Common myeloid progenitor, CD34-positive (primary cell): ENCODE measurements around the gene FIP1L1.

Source experiments
- CTCF ChIA-PET: fragments of 350-600 bp; sonication (Branson Sonifier 250); formaldehyde crosslinking; loops from one replicate; lab custom pipeline; 2021; ENCODE audit warnings: antibody characterized with exemption; lab: Charles Lee
- POLR2A ChIA-PET: fragments of 350-600 bp; sonication (Branson Sonifier 250); formaldehyde crosslinking; loops from one replicate; lab custom pipeline; 2021; ENCODE audit warnings: antibody characterized with exemption; lab: Charles Lee
- DNase-seq, 3 donors: peaks; one replicate each; pipeline versions ENCODE4 v3.0.0 to v3.0.0-alpha.2; 2013
- H3K27ac ChIP-seq, 2 experiments: 1 replicate in 1 of 2; 2 replicates in 1 of 2; pipeline ENCODE4 v1.7.0; 2013; ENCODE audit warnings: inconsistent platforms in 2 of 2, low read length in 2 of 2, mild to moderate bottlenecking in 2 of 2, low read depth in 1 of 2, moderate library complexity in 1 of 2; ENCODE audit not compliant: severe bottlenecking in 2 of 2, insufficient read depth in 1 of 2, poor library complexity in 1 of 2
- H3K27me3 ChIP-seq, 5 experiments: replicated peaks in 2 of 5; 1 replicate in 3 of 5; 2 replicates in 2 of 5; pipeline versions ENCODE4 v1.6.1 to v1.7.0; 2013; ENCODE audit warnings: low read length in 4 of 5, mild to moderate bottlenecking in 2 of 5, moderate library complexity in 2 of 5, inconsistent platforms in 1 of 5; ENCODE audit not compliant: insufficient read depth in 5 of 5, control insufficient read depth in 4 of 5
- H3K36me3 ChIP-seq, 4 experiments: 1 replicate in 2 of 4; 2 replicates in 2 of 4; pipeline versions ENCODE4 v1.6.1 to v1.7.0; 2013; ENCODE audit warnings: low read length in 3 of 4, control low read depth in 1 of 4, mild to moderate bottlenecking in 1 of 4; ENCODE audit not compliant: control insufficient read depth in 4 of 4, insufficient read depth in 4 of 4
- H3K4me1 ChIP-seq, 4 experiments: 1 replicate in 3 of 4; 2 replicates in 1 of 4; pipeline versions ENCODE4 v1.6.1 to v1.7.1; 2013; ENCODE audit warnings: low read length in 3 of 4, mild to moderate bottlenecking in 3 of 4, control low read depth in 1 of 4, inconsistent platforms in 1 of 4, moderate library complexity in 1 of 4; ENCODE audit not compliant: control insufficient read depth in 4 of 4, insufficient read depth in 4 of 4; ENCODE audit errors: control extremely low read depth in 1 of 4
- H3K4me3 ChIP-seq, 7 experiments: 1 replicate in 4 of 7; 2 replicates in 3 of 7; pipeline versions ENCODE4 v1.5.1 to v1.7.0; 2013; ENCODE audit warnings: mild to moderate bottlenecking in 7 of 7, low read length in 6 of 7, moderate library complexity in 6 of 7, inconsistent platforms in 2 of 7, low read depth in 2 of 7, control low read depth in 1 of 7; ENCODE audit not compliant: insufficient read depth in 4 of 7, control insufficient read depth in 1 of 7; ENCODE audit errors: extremely low read depth in 1 of 7
- H3K9me3 ChIP-seq, 5 experiments: 1 replicate in 4 of 5; 2 replicates in 1 of 5; pipeline versions ENCODE4 v1.6.1 to v1.7.1; 2013; ENCODE audit warnings: low read length in 4 of 5, mild to moderate bottlenecking in 2 of 5, inconsistent platforms in 1 of 5, low read depth in 1 of 5, moderate library complexity in 1 of 5; ENCODE audit not compliant: control insufficient read depth in 4 of 5, insufficient read depth in 2 of 5; ENCODE audit errors: control extremely low read depth in 1 of 5
- WGBS: methylation state at CpG from one replicate; pipeline ENCODE4 v1.1.5; 2013; ENCODE audit not compliant: insufficient coverage; 5-methylcytosine and 5-hydroxymethylcytosine counted together

The FIP1L1 gene

DNA sequence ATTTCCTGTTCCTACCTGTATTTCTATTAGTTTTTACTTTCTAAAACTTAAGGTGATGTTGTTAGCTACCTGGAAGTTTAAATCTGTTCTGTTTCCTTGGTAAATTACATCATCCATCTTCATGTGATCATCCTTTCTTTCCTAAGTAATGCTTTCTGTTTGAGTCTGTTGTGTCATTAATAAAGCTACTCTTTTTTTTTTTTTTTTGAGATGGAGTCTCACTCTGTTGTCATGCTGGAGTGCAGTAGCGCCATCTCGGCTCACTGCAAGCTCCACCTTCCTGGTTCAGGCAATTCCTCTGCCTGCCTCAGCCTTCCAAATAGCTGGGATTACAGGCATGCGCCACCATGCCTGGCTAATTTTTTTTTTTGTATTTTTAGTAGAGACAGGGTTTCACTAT is 73.3 kb downstream of the FIP1L1 start:
- DNase-seq, result no peak
- 100% methylated on average over 1 of the region's 3 CpGs for WGBS
- Histone ChIP-seq H3K27ac (no peak overlapping the region), H3K27me3 (no peaks in the 10 kb centered on the region), H3K36me3 (peaks cover 6 to 32% (median 25%) of the 10 kb centered on the region in 4 experiments), H3K4me1 (no peaks in the 10 kb centered on the region), H3K4me3 (no peak overlapping the region), H3K9me3 (no peaks in the 10 kb centered on the region)
- ChIA-PET POLR2A (no interaction called here), CTCF (interaction anchor here (1.3 kb wide), 1 partner anchor 13 kb away, joined by 3 read pairs; no protein-coding TSS in a partner anchor)

- Histone ChIP-seq H3K9me3 (no peaks in the 10 kb centered on the region), H3K4me1 (no peaks in the 10 kb centered on the region), H3K27ac (no peak overlapping the region), H3K27me3 (no peaks in the 10 kb centered on the region), H3K4me3 (no peak overlapping the region), H3K36me3 (peaks cover 8 to 41% (median 28%) of the 10 kb centered on the region in 4 experiments)
- WGBS, result 94% methylated on average over 2 of the region's 2 CpGs
- CTCF ChIA-PET, result no interaction called here
- no peak for DNase-seq
- POLR2A ChIA-PET, result no interaction called here
Measured at GRCh38 chr4:53453385-53453784, 75.9 kb downstream of the FIP1L1 start.

DNA sequence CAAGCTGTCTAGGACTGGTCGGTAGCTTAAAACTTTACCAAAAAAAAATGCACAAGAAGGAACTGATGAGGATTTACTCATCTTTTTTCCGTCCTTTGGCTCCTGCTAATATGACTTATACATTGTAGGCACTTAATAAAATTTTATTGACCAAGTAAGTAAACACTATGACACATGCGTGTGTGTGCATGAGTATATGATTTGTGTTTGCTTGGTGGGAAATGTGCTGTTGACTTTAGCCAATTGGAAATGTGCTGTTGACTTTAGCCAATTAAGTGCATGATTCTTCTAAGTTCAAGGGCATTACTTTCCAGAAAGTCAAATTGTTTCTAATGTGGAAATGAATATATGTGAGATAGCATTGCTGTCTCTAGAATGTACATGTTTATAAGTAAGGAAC is 78.3 kb downstream of the FIP1L1 start:
- no peak overlapping the region for H3K27ac ChIP-seq
- ChIA-PET CTCF (no interaction called here), POLR2A (no interaction called here)
- WGBS, result 92% methylated on average over 2 of the region's 3 CpGs
- H3K4me3 ChIP-seq, result no peak overlapping the region
- H3K4me1 ChIP-seq, result no peaks in the 10 kb centered on the region
- no peak for DNase-seq
- peaks cover 12 to 59% (median 40%) of the 10 kb centered on the region in 4 experiments for H3K36me3 ChIP-seq
- no peaks in the 10 kb centered on the region for H3K9me3 ChIP-seq
- H3K27me3 ChIP-seq, result no peaks in the 10 kb centered on the region

DNA sequence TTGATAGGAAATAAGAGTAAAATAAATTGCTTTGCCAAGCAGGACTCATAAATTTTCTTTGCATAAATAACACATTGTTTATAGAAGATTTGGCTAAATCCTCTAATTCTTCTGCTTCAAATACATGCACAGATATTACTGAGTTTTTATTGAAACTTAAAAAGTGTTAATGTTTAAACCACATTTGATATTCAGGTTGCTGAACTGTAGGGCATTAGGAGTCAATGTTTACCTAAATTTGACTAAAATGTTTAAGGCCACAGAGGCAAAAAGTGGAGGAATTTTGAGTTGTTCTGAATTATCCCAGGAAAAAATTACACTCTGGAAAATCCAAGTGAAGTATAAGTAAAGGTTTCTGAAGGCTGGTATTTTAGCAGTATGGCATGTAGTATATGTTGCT is 78.7 kb downstream of the FIP1L1 start:
- H3K36me3 ChIP-seq, result peaks cover 12 to 59% (median 43%) of the 10 kb centered on the region in 4 experiments
- no peak overlapping the region for H3K4me3 ChIP-seq
- H3K27me3 ChIP-seq, result no peaks in the 10 kb centered on the region
- CTCF ChIA-PET, result no interaction called here
- POLR2A ChIA-PET, result no interaction called here
- H3K9me3 ChIP-seq, result no peaks in the 10 kb centered on the region
- no peaks in the 10 kb centered on the region for H3K4me1 ChIP-seq
- DNase-seq, result no peak
- no peak overlapping the region for H3K27ac ChIP-seq

DNA sequence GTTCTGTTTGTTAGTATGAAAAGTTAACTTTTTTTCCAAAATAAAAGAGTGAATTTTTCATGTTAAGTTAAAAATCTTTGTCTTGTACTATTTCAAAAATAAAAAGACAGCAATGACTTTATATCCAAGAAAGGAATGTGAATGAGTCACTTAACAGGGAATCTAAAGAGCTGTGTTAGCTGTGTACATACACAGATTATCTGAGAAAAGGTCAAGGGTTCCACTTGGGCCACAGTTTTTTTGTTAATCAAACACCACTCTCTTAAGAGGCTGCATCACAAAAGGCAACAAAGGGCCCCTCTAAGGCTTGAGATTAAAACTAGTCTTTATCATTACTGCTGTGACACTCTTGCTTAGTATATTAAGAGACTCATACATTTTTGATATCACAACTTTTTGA is 82.1 kb downstream of the FIP1L1 start:
- H3K4me3 ChIP-seq, result no peak overlapping the region
- H3K9me3 ChIP-seq, result no peaks in the 10 kb centered on the region
- H3K36me3 ChIP-seq, result peaks cover 8 to 63% (median 35%) of the 10 kb centered on the region in 4 experiments
- H3K27ac ChIP-seq, result no peak overlapping the region
- ChIA-PET CTCF (no interaction called here), POLR2A (no interaction called here)
- no peaks in the 10 kb centered on the region for H3K27me3 ChIP-seq
- DNase-seq, result no peak
- H3K4me1 ChIP-seq, result no peaks in the 10 kb centered on the region

GRCh38 chr4:53461244-53461643 is 83.8 kb downstream of the FIP1L1 start:
- Histone ChIP-seq H3K27me3 (no peaks in the 10 kb centered on the region), H3K4me1 (no peaks in the 10 kb centered on the region), H3K27ac (no peak overlapping the region), H3K9me3 (no peaks in the 10 kb centered on the region), H3K4me3 (no peak overlapping the region), H3K36me3 (peaks cover 5 to 48% (median 23%) of the 10 kb centered on the region in 4 experiments)
- CTCF ChIA-PET, result no interaction called here
- DNase-seq, result no peak
- WGBS, result no CpG with 5 or more reads among the region's 2 CpGs
- POLR2A ChIA-PET, result no interaction called here

DNA sequence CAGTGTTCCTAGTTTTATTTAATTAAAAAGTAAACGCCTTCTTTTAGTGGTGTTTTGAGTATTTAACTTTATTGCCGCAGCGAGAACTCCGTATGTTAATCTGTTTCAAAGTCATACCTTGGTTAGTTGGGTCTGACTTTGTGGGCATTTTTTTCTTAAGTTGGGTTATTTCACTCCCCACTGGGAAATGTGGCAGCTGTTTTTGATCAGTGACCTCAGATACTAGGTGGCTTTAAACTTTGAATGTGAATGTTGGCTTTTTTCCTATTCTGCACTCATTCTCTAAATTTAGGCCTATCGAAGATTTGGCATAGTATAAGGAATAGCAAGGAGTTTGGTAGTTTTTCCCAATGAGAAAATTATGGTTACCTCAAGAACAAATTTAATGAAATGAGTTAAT is 85.9 kb downstream of the FIP1L1 start:
- peaks cover 5 to 43% (median 18%) of the 10 kb centered on the region in 4 experiments for H3K36me3 ChIP-seq
- no peak for DNase-seq
- no peaks in the 10 kb centered on the region for H3K4me1 ChIP-seq
- no peak overlapping the region for H3K27ac ChIP-seq
- no peaks in the 10 kb centered on the region for H3K27me3 ChIP-seq
- 100% methylated on average over 3 of the region's 5 CpGs for WGBS
- ChIA-PET POLR2A (no interaction called here), CTCF (interaction anchor here (1.1 to 1.5 kb wide), 2 partner anchors 12 to 14 kb away, joined by 3 read pairs; no protein-coding TSS in a partner anchor)
- H3K9me3 ChIP-seq, result peaks cover 0 to 4% (median 0%) of the 10 kb centered on the region in 5 experiments
- no peak overlapping the region for H3K4me3 ChIP-seq
